ENCODE measurements around the gene PFKFB2. TPM values are rescaled to one million over a fixed set of nuclear protein-coding genes. Genes with fewer than 3 reads are reported as not detected.
A peak's percentile ranks its signal among the peaks of the same experiment; 100 is the strongest.

PFKFB2 gene
- total RNA-seq, 1 donor from 2014 or later, result 63.2 TPM

GRCh38 chr1:207028884-207029650 is 24.0 kb upstream of the PFKFB2 start:
- DNase-seq (ENCODE audit: low read depth) (peak; percentile 79), FAIRE-seq (no peak)
- no peak for TF ChIP-seq CTCF (IDR thresholded peaks at IDR 0.05; ENCODE audit: insufficient read depth, low read length, severe bottlenecking)
- Histone ChIP-seq H3K4me3 (ENCODE audit: low read depth, low read length) (no peak overlapping the region), H3K36me3 (ENCODE audit: control insufficient read depth, insufficient read depth, low read length) (peaks cover 8% of the 10 kb centered on the region), H3K27me3 (ENCODE audit: control insufficient read depth, insufficient read depth, low read length) (no peaks in the 10 kb centered on the region)

GRCh38 chr1:207029701-207030521 is 23.2 kb upstream of the PFKFB2 start:
- peak overlapping the region; percentile 74 for H3K4me3 ChIP-seq (ENCODE audit: low read depth, low read length)
- FAIRE-seq, result no peak
- peak; percentile 88 for DNase-seq (ENCODE audit: low read depth)
- H3K36me3 ChIP-seq (ENCODE audit: control insufficient read depth, insufficient read depth, low read length), result peaks cover 3% of the 10 kb centered on the region
- no peak for TF ChIP-seq CTCF (IDR thresholded peaks at IDR 0.05; ENCODE audit: insufficient read depth, low read length, severe bottlenecking)
- no peaks in the 10 kb centered on the region for H3K27me3 ChIP-seq (ENCODE audit: control insufficient read depth, insufficient read depth, low read length)

GRCh38 chr1:207030522-207031009 is 22.5 kb upstream of the PFKFB2 start:
- DNase-seq (ENCODE audit: low read depth), result peak; percentile 58
- Histone ChIP-seq H3K27me3 (ENCODE audit: control insufficient read depth, insufficient read depth, low read length) (no peaks in the 10 kb centered on the region), H3K36me3 (ENCODE audit: control insufficient read depth, insufficient read depth, low read length) (peaks cover 1% of the 10 kb centered on the region), H3K4me3 (ENCODE audit: low read depth, low read length) (peak overlapping the region; percentile 74)
- TF ChIP-seq CTCF (IDR thresholded peaks at IDR 0.05; ENCODE audit: insufficient read depth, low read length, severe bottlenecking), result no peak
- FAIRE-seq, result no peak

- Histone ChIP-seq H3K36me3 (ENCODE audit: control insufficient read depth, insufficient read depth, low read length) (peaks cover 1% of the 10 kb centered on the region), H3K27me3 (ENCODE audit: control insufficient read depth, insufficient read depth, low read length) (no peaks in the 10 kb centered on the region), H3K4me3 (ENCODE audit: low read depth, low read length) (peak overlapping the region; percentile 74)
- no peak for TF ChIP-seq CTCF (IDR thresholded peaks at IDR 0.05; ENCODE audit: insufficient read depth, low read length, severe bottlenecking)
- peak; percentile 31 for DNase-seq (ENCODE audit: low read depth)
- FAIRE-seq, result no peak
Observed at GRCh38 chr1:207031016-207031415, 22.1 kb upstream of the PFKFB2 start.

GRCh38 chr1:207031632-207032264 is 21.3 kb upstream of the PFKFB2 start:
- peak overlapping the region; percentile 74 for H3K4me3 ChIP-seq (ENCODE audit: low read depth, low read length)
- FAIRE-seq (peak; percentile 7), DNase-seq (ENCODE audit: low read depth) (peak; percentile 64)
- H3K27me3 ChIP-seq (ENCODE audit: control insufficient read depth, insufficient read depth, low read length), result no peaks in the 10 kb centered on the region
- TF ChIP-seq CTCF (IDR thresholded peaks at IDR 0.05; ENCODE audit: insufficient read depth, low read length, severe bottlenecking), result no peak
- H3K36me3 ChIP-seq (ENCODE audit: control insufficient read depth, insufficient read depth, low read length), result peaks cover 1% of the 10 kb centered on the region

All from bronchial epithelial cell (primary cell).